ENCODE results near the gene UBE2Z. TPM values are rescaled to one million over a fixed set of nuclear protein-coding genes. Genes with fewer than 3 reads are reported as not detected.
A peak's percentile ranks its signal among the peaks of the same experiment; 100 is the strongest.

Gene UBE2Z
- total and polyA plus RNA-seq, 2 of the 13 experiments (the other 11 are each of a cell fraction or from before 2014, with no cell fraction given), result 63.2 to 122 TPM

DNA sequence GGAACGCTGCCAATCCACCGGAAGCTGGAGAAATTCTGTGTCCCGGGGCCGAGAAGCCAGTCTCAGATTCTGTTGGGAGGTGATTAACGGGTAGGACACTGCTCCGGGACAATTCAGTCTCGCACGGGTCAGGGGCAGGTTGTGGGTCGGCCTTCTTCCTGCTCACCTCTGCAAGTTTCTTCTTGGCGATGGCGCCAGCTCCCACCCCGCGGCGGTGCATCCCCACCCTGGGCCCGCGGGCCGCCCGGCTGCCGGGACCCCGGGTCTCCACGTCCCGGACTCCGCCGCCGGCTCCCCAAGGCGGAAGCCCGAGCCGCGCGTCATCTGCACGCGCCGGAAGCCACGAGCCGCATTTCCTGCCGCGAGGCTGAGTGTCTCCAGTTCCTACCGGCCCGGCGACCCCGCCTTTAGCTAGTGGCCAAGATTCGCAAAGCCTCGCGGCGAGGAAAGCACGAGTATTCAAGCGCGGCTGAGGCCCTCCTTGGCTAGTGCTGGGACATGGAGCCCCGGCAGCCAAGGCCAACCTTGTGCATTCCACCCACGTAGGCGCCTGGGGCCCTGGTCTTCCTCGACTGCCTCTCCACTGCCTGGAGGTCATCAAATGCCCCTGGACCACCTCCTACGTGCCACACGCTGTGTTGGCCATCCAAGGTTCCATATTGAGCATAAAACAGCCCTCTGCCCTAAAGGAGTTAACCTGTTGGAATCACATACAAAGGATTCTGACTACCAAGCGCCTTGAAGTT is 36.5 kb downstream of the UBE2Z start, which contains the start of gene SNF8 (continued):
- TF ChIP-seq, protein P1, sequence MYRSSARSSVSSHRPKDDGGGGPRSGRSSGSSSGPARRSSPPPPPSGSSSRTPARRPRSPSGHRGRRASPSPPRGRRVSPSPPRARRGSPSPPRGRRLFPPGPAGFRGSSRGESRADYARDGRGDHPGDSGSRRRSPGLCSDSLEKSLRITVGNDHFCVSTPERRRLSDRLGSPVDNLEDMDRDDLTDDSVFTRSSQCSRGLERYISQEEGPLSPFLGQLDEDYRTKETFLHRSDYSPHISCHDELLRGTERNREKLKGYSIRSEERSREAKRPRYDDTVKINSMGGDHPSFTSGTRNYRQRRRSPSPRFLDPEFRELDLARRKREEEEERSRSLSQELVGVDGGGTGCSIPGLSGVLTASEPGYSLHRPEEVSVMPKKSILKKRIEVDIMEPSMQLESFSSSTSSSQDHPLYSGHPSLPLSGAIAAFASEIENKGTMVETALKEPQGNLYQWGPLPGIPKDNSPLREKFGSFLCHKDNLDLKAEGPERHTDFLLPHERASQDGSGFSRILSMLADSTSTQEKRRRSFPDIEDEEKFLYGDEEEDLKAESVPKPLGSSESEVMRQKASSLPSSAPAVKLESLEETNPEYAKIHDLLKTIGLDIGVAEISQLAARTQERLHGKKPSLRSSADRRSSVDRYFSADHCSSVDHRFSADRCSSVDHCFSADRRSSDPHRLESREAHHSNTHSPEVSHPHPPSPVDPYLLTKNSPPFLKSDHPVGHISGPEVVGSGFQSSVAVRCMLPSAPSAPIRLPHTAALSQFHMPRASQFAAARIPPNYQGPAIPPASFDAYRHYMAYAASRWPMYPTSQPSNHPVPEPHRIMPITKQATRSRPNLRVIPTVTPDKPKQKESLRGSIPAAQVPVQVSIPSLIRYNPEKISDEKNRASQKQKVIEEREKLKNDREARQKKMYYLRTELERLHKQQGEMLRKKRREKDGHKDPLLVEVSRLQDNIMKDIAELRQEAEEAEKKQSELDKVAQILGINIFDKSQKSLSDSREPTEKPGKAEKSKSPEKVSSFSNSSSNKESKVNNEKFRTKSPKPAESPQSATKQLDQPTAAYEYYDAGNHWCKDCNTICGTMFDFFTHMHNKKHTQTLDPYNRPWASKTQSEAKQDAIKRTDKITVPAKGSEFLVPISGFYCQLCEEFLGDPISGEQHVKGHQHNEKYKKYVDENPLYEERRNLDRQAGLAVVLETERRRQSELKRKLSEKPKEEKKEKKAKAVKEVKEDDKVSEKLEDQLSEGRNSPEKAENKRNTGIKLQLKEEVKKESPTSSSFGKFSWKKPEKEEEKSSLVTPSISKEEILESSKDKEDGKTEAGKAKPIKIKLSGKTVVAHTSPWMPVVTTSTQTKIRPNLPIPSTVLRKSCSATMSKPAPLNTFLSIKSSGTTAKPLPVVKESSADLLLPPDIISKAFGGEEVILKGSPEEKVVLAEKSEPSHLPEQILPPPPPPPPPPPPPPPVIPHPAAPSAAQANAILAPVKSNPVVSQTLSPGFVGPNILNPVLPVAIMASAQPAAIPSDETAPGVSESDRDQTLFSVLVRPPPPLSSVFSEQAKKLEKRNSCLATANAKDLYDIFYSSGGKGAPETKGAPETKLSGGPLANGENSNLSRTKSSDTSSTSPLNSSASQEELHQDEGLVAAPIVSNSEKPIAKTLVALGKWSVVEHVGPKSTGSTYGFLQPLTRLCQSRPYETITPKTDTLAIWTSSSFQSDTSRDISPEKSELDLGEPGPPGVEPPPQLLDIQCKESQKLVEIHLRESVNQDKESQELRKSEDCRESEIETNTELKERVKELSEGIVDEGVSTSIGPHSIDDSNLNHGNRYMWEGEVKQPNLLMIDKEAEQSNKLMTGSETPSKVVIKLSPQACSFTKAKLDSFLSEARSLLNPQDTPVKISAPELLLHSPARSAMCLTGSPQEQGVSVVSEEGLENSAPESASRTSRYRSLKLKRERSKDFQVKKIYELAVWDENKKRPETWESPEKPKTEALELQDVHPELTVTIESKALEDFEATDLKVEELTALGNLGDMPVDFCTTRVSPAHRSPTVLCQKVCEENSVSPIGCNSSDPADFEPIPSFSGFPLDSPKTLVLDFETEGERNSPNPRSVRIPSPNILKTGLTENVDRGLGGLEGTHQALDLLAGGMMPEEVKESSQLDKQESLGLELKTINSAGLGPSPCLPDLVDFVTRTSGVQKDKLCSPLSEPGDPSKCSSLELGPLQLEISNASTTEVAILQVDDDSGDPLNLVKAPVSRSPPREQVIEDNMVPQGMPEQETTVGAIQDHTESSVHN (CRISPR knock-in tag; IDR thresholded peaks at IDR 0.05), result peak; percentile 71; the same call in 1 of the 2 replicates
- TF ChIP-seq ZC3H13 (CRISPR knock-in tag; IDR thresholded peaks at IDR 0.05) (peak; percentile 88), RXRB (CRISPR knock-in tag; IDR thresholded peaks at IDR 0.05; ENCODE audit: borderline replicate concordance) (0 out of 2 replicates have a peak, but pooled peaks have one; percentile 37), ONECUT2 (CRISPR knock-in tag; IDR thresholded peaks at IDR 0.05) (no peak), HMG20A (CRISPR knock-in tag; IDR thresholded peaks at IDR 0.05; ENCODE audit: borderline replicate concordance) (no peak), ZNF776 (CRISPR knock-in tag; IDR thresholded peaks at IDR 0.05) (peak; percentile 98), ZNF569 (CRISPR knock-in tag; IDR thresholded peaks at IDR 0.05; ENCODE audit: borderline replicate concordance) (peak; percentile 95), EP300 (IDR thresholded peaks at IDR 0.05; ENCODE audit: low read depth in 2 of 2, low read length in 2 of 2) (no peak; a peak in 1 of 4 replicates), EP300 (CRISPR knock-in tag; IDR thresholded peaks at IDR 0.05; ENCODE audit: borderline replicate concordance) (peak; percentile 3; the same call in 1 of the 2 replicates), ZBTB7A (CRISPR knock-in tag; IDR thresholded peaks at IDR 0.05) (peak; percentile 96), RELA (CRISPR knock-in tag; IDR thresholded peaks at IDR 0.05) (no peak), MATR3 (CRISPR knock-in tag; IDR thresholded peaks at IDR 0.05) (no peak), ZNF629 (CRISPR knock-in tag; conservative IDR thresholded peaks at IDR 0.05) (0 out of 2 replicates have a peak, but pooled peaks have one; percentile 47), ZBTB3 (CRISPR knock-in tag; IDR thresholded peaks at IDR 0.05; ENCODE audit: borderline replicate concordance, low read depth) (peak; percentile 95)
- TF ChIP-seq, protein P2, sequence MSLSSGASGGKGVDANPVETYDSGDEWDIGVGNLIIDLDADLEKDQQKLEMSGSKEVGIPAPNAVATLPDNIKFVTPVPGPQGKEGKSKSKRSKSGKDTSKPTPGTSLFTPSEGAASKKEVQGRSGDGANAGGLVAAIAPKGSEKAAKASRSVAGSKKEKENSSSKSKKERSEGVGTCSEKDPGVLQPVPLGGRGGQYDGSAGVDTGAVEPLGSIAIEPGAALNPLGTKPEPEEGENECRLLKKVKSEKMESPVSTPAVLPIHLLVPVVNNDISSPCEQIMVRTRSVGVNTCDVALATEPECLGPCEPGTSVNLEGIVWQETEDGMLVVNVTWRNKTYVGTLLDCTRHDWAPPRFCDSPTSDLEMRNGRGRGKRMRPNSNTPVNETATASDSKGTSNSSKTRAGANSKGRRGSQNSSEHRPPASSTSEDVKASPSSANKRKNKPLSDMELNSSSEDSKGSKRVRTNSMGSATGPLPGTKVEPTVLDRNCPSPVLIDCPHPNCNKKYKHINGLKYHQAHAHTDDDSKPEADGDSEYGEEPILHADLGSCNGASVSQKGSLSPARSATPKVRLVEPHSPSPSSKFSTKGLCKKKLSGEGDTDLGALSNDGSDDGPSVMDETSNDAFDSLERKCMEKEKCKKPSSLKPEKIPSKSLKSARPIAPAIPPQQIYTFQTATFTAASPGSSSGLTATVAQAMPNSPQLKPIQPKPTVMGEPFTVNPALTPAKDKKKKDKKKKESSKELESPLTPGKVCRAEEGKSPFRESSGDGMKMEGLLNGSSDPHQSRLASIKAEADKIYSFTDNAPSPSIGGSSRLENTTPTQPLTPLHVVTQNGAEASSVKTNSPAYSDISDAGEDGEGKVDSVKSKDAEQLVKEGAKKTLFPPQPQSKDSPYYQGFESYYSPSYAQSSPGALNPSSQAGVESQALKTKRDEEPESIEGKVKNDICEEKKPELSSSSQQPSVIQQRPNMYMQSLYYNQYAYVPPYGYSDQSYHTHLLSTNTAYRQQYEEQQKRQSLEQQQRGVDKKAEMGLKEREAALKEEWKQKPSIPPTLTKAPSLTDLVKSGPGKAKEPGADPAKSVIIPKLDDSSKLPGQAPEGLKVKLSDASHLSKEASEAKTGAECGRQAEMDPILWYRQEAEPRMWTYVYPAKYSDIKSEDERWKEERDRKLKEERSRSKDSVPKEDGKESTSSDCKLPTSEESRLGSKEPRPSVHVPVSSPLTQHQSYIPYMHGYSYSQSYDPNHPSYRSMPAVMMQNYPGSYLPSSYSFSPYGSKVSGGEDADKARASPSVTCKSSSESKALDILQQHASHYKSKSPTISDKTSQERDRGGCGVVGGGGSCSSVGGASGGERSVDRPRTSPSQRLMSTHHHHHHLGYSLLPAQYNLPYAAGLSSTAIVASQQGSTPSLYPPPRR (CRISPR knock-in tag; IDR thresholded peaks at IDR 0.05; ENCODE audit: borderline replicate concordance), result peak; percentile 19; the same call in 1 of the 2 replicates
- TF ChIP-seq, protein P3, sequence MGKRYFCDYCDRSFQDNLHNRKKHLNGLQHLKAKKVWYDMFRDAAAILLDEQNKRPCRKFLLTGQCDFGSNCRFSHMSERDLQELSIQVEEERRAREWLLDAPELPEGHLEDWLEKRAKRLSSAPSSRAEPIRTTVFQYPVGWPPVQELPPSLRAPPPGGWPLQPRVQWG (CRISPR knock-in tag; IDR thresholded peaks at IDR 0.05; ENCODE audit: borderline replicate concordance, low read depth), result no peak

All from HepG2 (cell line).